ENCODE measurements around the gene SP5. TPM values are rescaled to one million over a fixed set of nuclear protein-coding genes. Genes with fewer than 3 reads are reported as not detected.
"Not testable (repeated sequence)": the region's sequence is repeated elsewhere in the genome, so short reads cannot be mapped to it uniquely, and the experiment has no call there.

The SP5 gene
- polyA plus RNA-seq, 3 donors = 0.28 to 0.71 (median 0.38) TPM

DNA sequence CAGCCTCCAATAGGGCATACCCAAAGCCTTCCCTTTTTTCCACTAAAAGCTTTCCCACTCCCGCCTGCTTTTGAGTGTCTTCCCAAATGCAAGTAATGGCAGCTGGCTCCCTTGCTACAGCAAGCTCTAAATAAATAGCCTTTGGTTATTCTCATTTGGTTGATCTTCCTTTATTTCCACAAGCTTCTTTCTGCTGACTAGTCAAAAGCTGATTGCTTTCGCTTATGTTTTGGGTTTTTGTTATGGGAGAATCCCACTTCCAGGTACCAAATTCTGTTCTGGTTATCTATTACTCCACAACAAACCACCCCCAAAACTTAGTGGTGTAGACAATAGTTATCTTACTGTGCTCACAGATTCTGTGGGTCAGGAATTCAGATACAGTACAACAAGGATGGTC lies 22.3 kb downstream of the SP5 start:
- no peak for DNase-seq (ENCODE audit: low read depth in 3 of 3, low spot score in 2 of 3)

GRCh38 chr2:170737821-170738220 lies 22.7 kb downstream of the SP5 start:
- no peak for DNase-seq (ENCODE audit: low read depth in 3 of 3, low spot score in 2 of 3)

GRCh38 chr2:170739048-170739447 lies 23.9 kb downstream of the SP5 start:
- no peak for DNase-seq (ENCODE audit: low read depth in 3 of 3, low spot score in 2 of 3)

- DNase-seq (ENCODE audit: low read depth in 3 of 3, low spot score in 2 of 3) = no peak
Measured at GRCh38 chr2:170739507-170740046, 24.4 kb downstream of the SP5 start.

- DNase-seq (ENCODE audit: low read depth in 3 of 3, low spot score in 2 of 3) = no peak
Measured at GRCh38 chr2:170740660-170741059, 25.5 kb downstream of the SP5 start.

GRCh38 chr2:170742000-170742399 lies 26.9 kb downstream of the SP5 start:
- no peak for DNase-seq (ENCODE audit: low read depth in 3 of 3, low spot score in 2 of 3)

DNA sequence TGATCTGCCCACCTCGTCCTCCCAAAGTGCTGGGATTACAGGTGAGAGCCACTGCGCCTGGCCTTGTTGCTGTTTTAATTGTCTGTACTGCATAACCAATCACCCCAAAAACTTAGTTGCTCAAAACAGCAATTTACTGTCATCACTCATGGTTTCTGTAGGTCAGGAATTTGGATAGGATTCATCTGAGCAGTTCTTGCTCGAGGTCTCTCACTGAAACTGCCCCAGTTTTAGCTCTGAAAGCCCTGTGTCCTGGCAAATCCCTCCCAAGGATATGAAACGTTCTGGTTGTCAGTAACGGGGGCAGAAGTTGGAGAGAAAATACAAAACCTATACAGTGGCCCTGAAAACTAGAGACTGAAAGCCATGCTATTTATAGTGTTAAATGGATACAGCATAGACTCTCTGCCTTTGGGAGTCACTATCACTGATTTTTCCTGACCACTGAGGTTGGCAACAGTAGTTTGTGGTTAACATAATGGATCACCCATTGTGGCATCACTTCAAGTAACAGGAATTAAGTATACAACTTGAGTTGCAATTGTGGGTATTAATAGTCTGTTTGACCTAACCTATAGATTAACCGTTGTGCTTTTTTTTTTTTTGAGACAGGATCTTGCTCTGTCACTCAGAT lies 27.9 kb downstream of the SP5 start:
- no peak for DNase-seq (ENCODE audit: low read depth in 3 of 3, low spot score in 2 of 3)

DNA sequence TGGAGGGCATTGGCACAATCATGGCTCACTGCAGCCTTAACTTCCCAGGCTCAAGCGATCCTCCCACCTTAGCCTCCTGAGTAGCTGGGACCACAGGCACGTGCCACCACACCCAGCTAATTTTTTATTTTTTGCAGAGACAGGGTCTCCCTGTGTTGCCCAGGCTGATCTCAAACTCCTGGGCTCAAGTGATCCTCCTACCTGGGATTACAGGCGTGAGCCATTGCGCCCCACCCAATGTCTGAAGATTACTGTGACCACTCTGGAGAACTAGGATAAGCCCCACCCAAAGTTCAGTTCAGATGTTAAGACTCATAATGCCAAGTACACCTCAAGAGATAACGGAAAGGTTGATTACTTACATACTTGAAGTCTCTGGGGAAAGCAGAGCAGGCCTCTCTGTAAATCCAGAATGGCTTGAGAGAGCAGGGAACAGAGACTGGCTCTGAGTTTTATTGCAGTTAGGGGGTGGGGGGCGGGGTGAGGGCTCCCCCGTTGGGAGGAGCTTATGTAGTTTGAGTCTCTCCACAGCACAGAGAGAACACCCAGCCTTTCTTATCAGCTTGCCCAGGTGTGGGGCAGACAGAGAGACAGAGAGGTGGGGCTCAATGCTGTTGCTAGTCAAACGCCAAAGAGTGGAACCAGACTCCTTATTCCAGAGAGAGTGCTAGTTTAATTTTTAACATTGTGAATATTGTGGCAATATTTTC lies 28.5 kb downstream of the SP5 start:
- no peak for DNase-seq (ENCODE audit: low read depth in 3 of 3, low spot score in 2 of 3)

DNA sequence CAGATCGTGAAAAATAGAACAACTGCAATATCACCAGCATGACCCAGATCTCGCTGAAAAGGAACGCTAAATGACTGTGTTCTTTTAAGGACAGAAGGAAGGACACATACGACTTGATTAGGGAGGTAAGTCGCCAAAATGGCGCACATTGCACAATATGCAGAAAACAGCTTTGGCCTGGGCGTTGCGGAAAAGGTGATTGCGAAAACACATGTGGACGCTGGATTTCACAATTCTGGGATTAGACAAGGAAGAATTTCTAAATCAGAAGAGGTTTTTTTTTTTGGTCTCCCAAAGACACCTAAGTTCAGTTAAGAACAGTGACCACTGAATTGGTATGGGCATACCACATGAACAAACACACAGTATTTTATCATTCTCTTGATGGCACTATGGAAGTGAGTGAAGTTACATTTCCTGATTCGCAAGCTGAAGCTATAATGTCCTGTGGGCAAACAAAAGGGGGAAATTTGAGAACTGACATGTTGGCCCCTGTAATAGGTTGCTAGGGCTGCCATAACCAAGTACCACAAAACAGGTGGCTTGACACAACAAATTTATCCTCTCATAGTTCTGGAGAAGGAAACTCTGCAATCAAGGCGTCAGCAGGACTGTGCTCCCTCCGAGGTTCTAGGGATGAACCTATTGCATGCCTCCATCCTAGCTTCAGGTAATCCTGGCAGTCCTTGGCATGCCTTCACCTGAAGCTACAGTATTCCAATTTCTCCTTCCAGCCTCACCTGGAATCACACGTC lies 29.3 kb downstream of the SP5 start:
- no peak for DNase-seq (ENCODE audit: low read depth in 3 of 3, low spot score in 2 of 3)

- no peak for DNase-seq (ENCODE audit: low read depth in 3 of 3, low spot score in 2 of 3)
Measured at GRCh38 chr2:170745305-170745704, 30.2 kb downstream of the SP5 start.

GRCh38 chr2:170747921-170748320 lies 32.8 kb downstream of the SP5 start:
- DNase-seq (ENCODE audit: low read depth in 3 of 3, low spot score in 2 of 3) = no peak

DNA sequence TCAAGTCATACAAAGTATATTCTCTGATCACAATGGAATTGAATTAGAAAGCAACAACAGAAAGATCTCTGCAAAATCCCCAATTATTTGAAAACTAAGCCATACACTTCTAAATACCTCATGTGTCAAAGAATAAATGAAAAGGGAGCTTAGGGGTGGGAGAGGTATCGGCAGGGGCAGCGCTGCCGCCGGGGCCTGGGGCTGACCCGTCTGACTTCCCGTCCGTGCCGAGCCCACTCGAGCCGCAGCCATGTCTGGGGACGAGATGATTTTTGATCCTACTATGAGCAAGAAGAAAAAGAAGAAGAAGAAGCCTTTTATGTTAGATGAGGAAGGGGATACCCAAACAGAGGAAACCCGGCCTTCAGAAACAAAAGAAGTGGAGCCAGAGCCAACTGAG lies 36.4 kb downstream of the SP5 start:
- not testable (repeated sequence) for DNase-seq (ENCODE audit: low read depth in 3 of 3, low spot score in 2 of 3)

DNA sequence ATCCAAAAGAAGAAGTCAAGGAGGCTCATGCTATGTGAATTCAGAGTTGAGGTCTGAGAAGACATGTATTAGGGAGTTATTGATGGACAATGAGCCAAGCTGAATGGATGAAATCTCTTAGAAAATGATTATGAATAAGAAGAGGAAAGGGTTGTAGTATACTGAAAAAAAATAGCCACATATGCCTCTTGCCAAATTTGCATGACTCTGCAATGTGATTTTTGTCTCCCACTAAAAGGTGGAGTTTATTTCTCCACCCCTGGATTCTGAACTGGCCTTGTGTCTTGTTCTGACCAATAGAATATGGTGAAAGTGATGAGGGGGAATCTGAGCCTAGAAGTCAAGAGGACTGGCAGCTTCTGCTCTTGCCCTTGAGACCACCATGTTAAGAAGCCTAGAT lies 46.4 kb downstream of the SP5 start:
- no peak for DNase-seq (ENCODE audit: low read depth in 3 of 3, low spot score in 2 of 3)

DNA sequence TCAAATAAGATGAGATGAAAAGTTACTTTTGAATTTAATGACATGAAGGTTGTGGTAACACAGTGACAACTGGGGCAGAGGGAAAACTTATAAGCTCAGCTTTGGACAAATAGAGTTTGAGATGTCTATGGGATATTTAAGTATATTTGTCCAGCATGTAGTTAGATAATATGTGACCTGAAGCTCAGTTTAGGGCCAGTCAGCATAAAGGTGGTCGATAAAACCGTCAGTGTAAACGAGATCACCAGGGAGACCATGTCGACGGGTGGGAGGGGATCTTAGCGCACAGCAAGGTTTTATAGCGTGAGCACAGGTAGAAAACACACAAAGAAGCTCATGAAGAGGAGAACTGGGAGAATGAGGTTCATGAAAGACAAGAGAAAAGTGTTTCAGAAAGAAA lies 47.6 kb downstream of the SP5 start:
- no peak for DNase-seq (ENCODE audit: low read depth in 3 of 3, low spot score in 2 of 3)

DNA sequence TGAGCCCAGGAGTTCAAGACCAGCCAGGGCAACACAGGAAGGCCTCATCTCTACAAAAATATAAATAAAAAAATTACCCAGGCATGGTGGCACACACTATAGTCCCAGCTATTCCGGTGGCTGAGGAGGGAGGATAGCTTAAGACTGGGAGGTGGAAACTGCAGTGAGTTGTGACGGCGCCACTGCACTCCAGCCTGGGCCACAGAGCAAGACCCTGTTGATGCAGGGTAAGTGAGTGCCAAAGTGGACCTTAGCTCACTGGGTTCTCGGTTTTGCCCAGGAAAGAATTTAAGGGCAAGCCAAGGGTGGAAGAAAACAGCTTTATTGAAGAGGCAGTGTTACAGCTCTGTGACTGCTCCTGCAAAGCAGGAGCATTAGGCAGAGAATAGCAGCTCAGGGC lies 48.1 kb downstream of the SP5 start:
- DNase-seq (ENCODE audit: low read depth in 3 of 3, low spot score in 2 of 3) = no peak

- no peak for DNase-seq (ENCODE audit: low read depth in 3 of 3, low spot score in 2 of 3)
Measured at GRCh38 chr2:170764880-170765261, 49.7 kb downstream of the SP5 start.

DNA sequence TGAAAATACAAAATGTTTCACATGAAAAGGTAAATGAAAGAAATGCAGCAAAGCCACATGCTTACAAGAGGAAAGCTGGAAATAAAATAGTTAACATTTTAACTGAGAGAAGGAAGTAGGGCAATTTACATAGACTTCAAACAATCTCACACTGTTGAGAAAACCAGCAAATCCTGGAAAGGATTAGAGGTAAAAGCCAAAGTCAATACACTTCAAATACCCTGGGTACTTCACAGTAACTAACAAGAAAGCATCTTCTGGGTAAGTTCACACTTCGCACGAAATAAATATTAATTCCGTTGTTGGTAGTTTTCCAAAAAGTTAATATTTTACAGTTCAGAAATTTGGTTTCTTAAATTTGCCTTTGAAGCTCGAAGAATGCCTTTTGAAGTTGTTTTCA lies 51.6 kb downstream of the SP5 start:
- no peak for DNase-seq (ENCODE audit: low read depth in 3 of 3, low spot score in 2 of 3)

Other genes starting within 250 kb of the SP5 start
- gene ERICH2, start 55.0 kb downstream of the SP5 start, polyA plus RNA-seq (ENCODE audit: insufficient read length in 3 of 3) = 1 to 10 TPM; 2.2 to 3.1 (median 2.7) TPM
- 1 to 10 TPM in 2 of 3 donors, under 1 TPM in 1; 0.53 to 1.2 (median 1.0) TPM for gene GAD1, start 101.5 kb downstream of the SP5 start, polyA plus RNA-seq (ENCODE audit: insufficient read length in 3 of 3)
- gene GORASP2, start 213.9 kb downstream of the SP5 start, polyA plus RNA-seq (ENCODE audit: insufficient read length in 3 of 3) = 10 to 100 TPM; 86.1 to 92.4 (median 92.0) TPM